Neural progenitor cell (in vitro differentiated cells): Measurements from ENCODE around the gene TRIP13.

Experiments used
- EZH2 ChIP-seq: fragments of 200-600 bp; sonication (generic); IDR thresholded peaks from 2 replicates; pipeline ENCODE4 v1.6.1; 2017; ENCODE audit warnings: antibody characterized with exemption, mild to moderate bottlenecking, moderate library complexity
- EZH2phosphoT487 ChIP-seq: fragments of 200-600 bp; sonication (generic); IDR thresholded peaks from 2 replicates; pipeline ENCODE4 v1.6.1; 2017; ENCODE audit warnings: antibody characterized with exemption
- TF ChIP-seq, protein P1 (sequence below): fragments of 200-600 bp; sonication (generic); IDR thresholded peaks from 2 replicates; pipeline ENCODE4 v1.5.1; 2017; ENCODE audit warnings: antibody characterized with exemption, mild to moderate bottlenecking

GRCh38 chr5:910769-911160 is 18.1 kb downstream of the TRIP13 start:
- TF ChIP-seq EZH2 (no peak), EZH2phosphoT487 (no peak)
- TF ChIP-seq, protein P1, sequence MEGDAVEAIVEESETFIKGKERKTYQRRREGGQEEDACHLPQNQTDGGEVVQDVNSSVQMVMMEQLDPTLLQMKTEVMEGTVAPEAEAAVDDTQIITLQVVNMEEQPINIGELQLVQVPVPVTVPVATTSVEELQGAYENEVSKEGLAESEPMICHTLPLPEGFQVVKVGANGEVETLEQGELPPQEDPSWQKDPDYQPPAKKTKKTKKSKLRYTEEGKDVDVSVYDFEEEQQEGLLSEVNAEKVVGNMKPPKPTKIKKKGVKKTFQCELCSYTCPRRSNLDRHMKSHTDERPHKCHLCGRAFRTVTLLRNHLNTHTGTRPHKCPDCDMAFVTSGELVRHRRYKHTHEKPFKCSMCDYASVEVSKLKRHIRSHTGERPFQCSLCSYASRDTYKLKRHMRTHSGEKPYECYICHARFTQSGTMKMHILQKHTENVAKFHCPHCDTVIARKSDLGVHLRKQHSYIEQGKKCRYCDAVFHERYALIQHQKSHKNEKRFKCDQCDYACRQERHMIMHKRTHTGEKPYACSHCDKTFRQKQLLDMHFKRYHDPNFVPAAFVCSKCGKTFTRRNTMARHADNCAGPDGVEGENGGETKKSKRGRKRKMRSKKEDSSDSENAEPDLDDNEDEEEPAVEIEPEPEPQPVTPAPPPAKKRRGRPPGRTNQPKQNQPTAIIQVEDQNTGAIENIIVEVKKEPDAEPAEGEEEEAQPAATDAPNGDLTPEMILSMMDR = no peak
